Measurements from ENCODE around the gene HTATSF1. TPM values are rescaled to one million over a fixed set of nuclear protein-coding genes. Genes with fewer than 3 reads are reported as not detected.

HTATSF1 gene
- total RNA-seq, 1 donor from 2014 or later: 24.5 TPM

- H3K9me3 Mint-ChIP-seq: no peaks in the 10 kb centered on the region
- no peaks in the 10 kb centered on the region for H3K4me1 Mint-ChIP-seq
- no peaks in the 10 kb centered on the region for H3K36me3 Mint-ChIP-seq (ENCODE audit: low read depth)
- ChIA-PET POLR2A (no interaction called here), CTCF (no interaction called here)
- H3K27me3 Mint-ChIP-seq: peaks cover 2% of the 10 kb centered on the region
- DNase-seq (no peak), ATAC-seq (ENCODE audit: low read depth) (no peak)
- TF ChIP-seq CTCF (IDR thresholded peaks at IDR 0.05): no peak
- no peak overlapping the region for H3K4me3 Mint-ChIP-seq
- H3K27ac Mint-ChIP-seq: no peak overlapping the region
- intact Hi-C loops (cut with micrococcal nuclease): no loop called here
Measured at GRCh38 chrX:136534131-136534530, 36.7 kb downstream of the HTATSF1 start.

GRCh38 chrX:136538811-136539210, 41.4 kb downstream of the HTATSF1 start:
- DNase-seq (no peak), ATAC-seq (ENCODE audit: low read depth) (no peak)
- Mint-ChIP-seq H3K9me3 (no peaks in the 10 kb centered on the region), H3K36me3 (ENCODE audit: low read depth) (no peaks in the 10 kb centered on the region), H3K27ac (no peak overlapping the region), H3K27me3 (peaks cover 6% of the 10 kb centered on the region), H3K4me3 (no peak overlapping the region), H3K4me1 (no peaks in the 10 kb centered on the region)
- POLR2A ChIA-PET: no interaction called here
- no peak for TF ChIP-seq CTCF (IDR thresholded peaks at IDR 0.05)
- intact Hi-C loops (cut with micrococcal nuclease): no loop called here
- CTCF ChIA-PET: no interaction called here

GRCh38 chrX:136540226-136540625, 42.8 kb downstream of the HTATSF1 start:
- POLR2A ChIA-PET: no interaction called here
- H3K9me3 Mint-ChIP-seq: no peaks in the 10 kb centered on the region
- DNase-seq (no peak), ATAC-seq (ENCODE audit: low read depth) (no peak)
- H3K27me3 Mint-ChIP-seq: peaks cover 6% of the 10 kb centered on the region
- CTCF ChIA-PET: no interaction called here
- intact Hi-C loops (cut with micrococcal nuclease): no loop called here
- no peaks in the 10 kb centered on the region for H3K4me1 Mint-ChIP-seq
- H3K27ac Mint-ChIP-seq: no peak overlapping the region
- TF ChIP-seq CTCF (IDR thresholded peaks at IDR 0.05): no peak
- no peaks in the 10 kb centered on the region for H3K36me3 Mint-ChIP-seq (ENCODE audit: low read depth)
- no peak overlapping the region for H3K4me3 Mint-ChIP-seq

- intact Hi-C loops (cut with micrococcal nuclease): no loop called here
Measured at GRCh38 chrX:136541294-136541693, 43.9 kb downstream of the HTATSF1 start.

GRCh38 chrX:136542281-136542680, 44.9 kb downstream of the HTATSF1 start:
- TF ChIP-seq CTCF (IDR thresholded peaks at IDR 0.05): no peak
- ChIA-PET POLR2A (no interaction called here), CTCF (no interaction called here)
- ATAC-seq (ENCODE audit: low read depth) (no peak), DNase-seq (no peak)
- H3K27ac Mint-ChIP-seq: no peak overlapping the region
- H3K27me3 Mint-ChIP-seq: peaks cover 4% of the 10 kb centered on the region
- no peaks in the 10 kb centered on the region for H3K36me3 Mint-ChIP-seq (ENCODE audit: low read depth)
- intact Hi-C loops (cut with micrococcal nuclease): no loop called here
- H3K9me3 Mint-ChIP-seq: no peaks in the 10 kb centered on the region
- H3K4me1 Mint-ChIP-seq: no peaks in the 10 kb centered on the region
- H3K4me3 Mint-ChIP-seq: no peak overlapping the region

More at GRCh38 chrX:136541294-136541693, 43.9 kb downstream of the HTATSF1 start:
- Mint-ChIP-seq H3K9me3 (no peaks in the 10 kb centered on the region), H3K4me1 (no peaks in the 10 kb centered on the region), H3K27me3 (peaks cover 6% of the 10 kb centered on the region), H3K27ac (no peak overlapping the region), H3K36me3 (ENCODE audit: low read depth) (no peaks in the 10 kb centered on the region), H3K4me3 (no peak overlapping the region)
- ATAC-seq (ENCODE audit: low read depth): no peak
- DNase-seq: no peak
- ChIA-PET POLR2A (no interaction called here), CTCF (no interaction called here)
- no peak for TF ChIP-seq CTCF (IDR thresholded peaks at IDR 0.05)

Data from activated B cell treated with CpG ODN at 0.5 μM for 24 hours (primary cell).